ENCODE results near the gene RSPO3. TPM values are rescaled to one million over a fixed set of nuclear protein-coding genes. Genes with fewer than 3 reads are reported as not detected.

The RSPO3 gene
- total RNA-seq, 1 donor from 2014 or later, result 0.22 TPM

DNA sequence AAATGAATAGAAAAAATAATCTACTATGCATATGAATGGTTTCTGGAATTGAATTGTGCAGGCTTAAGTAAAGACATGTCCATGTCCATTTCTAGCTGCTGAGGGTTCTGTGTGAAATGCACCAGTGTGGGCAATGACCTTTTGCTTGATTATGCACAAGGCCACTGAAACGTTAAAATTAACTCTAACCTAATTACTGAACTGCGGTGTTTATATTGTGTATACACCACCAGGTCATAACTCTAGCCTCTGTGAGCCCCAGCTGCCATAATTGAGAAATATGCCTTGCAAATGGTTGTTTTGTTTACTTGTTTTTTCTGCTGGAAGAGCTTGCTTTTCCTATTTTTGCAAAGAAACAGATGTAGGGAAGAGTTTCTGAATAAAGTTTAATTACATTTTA lies 46.1 kb downstream of the RSPO3 start:
- no peak for DNase-seq (ENCODE audit: low spot score)
- Mint-ChIP-seq H3K4me1 (ENCODE audit: low read depth) (peaks cover 12% of the 10 kb centered on the region), H3K36me3 (ENCODE audit: low read depth) (no peaks in the 10 kb centered on the region), H3K4me3 (ENCODE audit: unreplicated experiment) (no peak overlapping the region), H3K27ac (ENCODE audit: unreplicated experiment) (no peak overlapping the region), H3K27me3 (ENCODE audit: low read depth) (peaks cover 8% of the 10 kb centered on the region), H3K9me3 (ENCODE audit: low read depth) (peaks cover 7% of the 10 kb centered on the region)
- TF ChIP-seq CTCF (IDR thresholded peaks at IDR 0.05), result no peak

DNA sequence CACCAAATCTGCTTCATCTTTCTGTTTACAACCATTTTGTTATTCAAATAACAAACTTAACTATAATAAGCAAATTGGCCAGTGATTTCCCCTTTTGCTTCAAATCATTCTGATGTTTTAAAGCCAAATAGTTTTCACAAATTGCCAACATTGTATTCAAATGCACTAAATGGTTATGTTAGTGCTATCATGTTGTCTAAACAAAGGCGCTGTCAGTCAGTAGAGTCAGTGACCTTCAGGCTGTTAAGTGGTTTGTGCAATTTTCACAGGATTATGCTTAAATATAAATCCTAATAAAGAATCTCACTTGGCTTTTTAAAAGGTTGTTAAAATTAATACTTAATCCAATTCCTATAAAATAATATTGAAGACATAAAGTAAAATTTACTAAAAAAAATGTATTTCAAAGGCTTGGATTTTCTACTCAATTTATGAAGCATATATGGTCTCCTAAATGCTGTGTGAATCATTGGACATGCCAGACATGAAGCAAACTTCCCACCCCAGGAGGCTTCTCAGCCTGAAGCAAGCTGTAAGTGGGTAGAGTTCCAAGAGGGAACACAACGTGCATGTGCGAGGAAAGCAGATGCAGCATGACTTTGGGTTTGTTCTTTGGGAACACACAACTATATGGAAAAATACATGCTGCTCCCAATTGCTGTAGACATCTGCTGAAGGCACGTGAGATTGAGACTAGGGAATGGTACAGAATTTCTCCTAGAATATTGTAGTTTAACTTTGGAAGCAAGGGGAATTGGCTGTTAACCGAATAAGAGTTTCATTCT lies 54.9 kb downstream of the RSPO3 start:
- Mint-ChIP-seq H3K36me3 (ENCODE audit: low read depth) (no peaks in the 10 kb centered on the region), H3K27ac (ENCODE audit: unreplicated experiment) (no peak overlapping the region), H3K4me3 (ENCODE audit: unreplicated experiment) (no peak overlapping the region), H3K4me1 (ENCODE audit: low read depth) (peaks cover 22% of the 10 kb centered on the region), H3K9me3 (ENCODE audit: low read depth) (peaks cover 7% of the 10 kb centered on the region), H3K27me3 (ENCODE audit: low read depth) (no peaks in the 10 kb centered on the region)
- TF ChIP-seq CTCF (IDR thresholded peaks at IDR 0.05), result no peak
- no peak for DNase-seq (ENCODE audit: low spot score)

DNA sequence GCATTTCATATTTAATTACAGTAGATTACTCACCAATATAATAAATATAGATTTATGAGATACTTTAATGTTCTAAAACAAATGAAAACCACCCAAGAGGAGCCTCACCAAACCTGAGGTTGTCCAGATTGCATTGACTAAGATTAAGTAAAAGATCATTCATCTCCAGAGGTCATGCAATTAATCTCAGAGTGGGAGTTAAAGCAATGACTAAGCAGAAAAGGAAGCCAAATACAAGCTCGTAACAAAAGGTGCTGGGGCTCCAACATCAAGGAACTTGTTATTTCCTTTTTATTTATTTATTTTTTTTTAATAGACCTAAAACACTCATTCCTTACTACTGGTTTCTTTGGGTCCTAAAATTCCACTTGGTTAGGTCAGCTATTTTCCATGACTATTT lies 57.7 kb downstream of the RSPO3 start:
- H3K27ac Mint-ChIP-seq (ENCODE audit: unreplicated experiment), result no peak overlapping the region
- no peak for DNase-seq (ENCODE audit: low spot score)

DNA sequence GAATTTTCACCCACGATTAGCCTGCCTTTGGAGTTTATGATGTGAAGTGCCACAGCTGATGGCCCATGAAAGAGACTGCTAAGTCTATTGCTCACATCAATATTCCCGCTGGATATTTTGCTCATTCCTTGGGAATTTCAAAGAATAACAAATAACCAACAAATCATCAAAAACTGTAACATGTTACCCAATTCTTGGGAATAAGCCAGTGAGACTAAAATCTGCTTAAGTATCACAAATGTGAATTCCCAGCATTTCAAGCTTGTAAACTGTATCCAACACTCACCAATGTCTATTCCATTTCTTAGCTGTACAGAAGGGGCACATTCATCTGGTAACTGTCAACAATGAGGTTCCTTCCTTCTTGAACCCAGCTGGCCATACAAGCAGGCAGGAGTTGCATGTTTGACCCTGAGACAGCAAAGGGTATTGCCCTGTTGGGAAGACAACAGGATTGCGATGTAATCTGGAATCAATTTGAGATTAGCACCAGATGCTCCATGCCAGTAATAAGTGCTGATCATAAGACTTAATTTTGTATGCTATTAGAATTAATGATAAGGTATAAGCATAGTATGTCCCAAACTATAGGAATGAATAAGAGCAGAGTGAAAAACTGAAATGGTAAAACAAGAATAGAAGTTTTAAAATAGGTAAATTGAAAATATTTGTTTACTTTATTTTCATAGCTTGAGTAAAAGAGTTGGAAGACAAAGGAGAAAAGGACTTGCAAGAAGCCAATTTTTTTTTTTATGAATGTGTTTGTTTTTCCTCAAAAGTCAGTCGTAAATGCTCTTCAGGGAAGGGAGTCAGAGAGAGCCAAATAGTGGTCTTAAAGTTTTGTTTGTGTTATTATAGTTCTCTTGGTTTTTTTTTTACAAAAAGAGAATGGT lies 58.8 kb downstream of the RSPO3 start:
- H3K4me1 Mint-ChIP-seq (ENCODE audit: low read depth), result peaks cover 37% of the 10 kb centered on the region
- peak overlapping the region; percentile 46 for H3K27ac Mint-ChIP-seq (ENCODE audit: unreplicated experiment)
- H3K4me3 Mint-ChIP-seq (ENCODE audit: unreplicated experiment), result no peak overlapping the region
- no peak for TF ChIP-seq CTCF (IDR thresholded peaks at IDR 0.05)
- H3K27me3 Mint-ChIP-seq (ENCODE audit: low read depth), result no peaks in the 10 kb centered on the region
- H3K9me3 Mint-ChIP-seq (ENCODE audit: low read depth), result peaks cover 4% of the 10 kb centered on the region
- no peaks in the 10 kb centered on the region for H3K36me3 Mint-ChIP-seq (ENCODE audit: low read depth)
- DNase-seq (ENCODE audit: low spot score), result no peak

More for the DNA sequence above, 57.7 kb downstream of the RSPO3 start:
- no peak overlapping the region for H3K4me3 Mint-ChIP-seq (ENCODE audit: unreplicated experiment)
- H3K36me3 Mint-ChIP-seq (ENCODE audit: low read depth), result no peaks in the 10 kb centered on the region
- H3K4me1 Mint-ChIP-seq (ENCODE audit: low read depth), result peaks cover 42% of the 10 kb centered on the region
- no peaks in the 10 kb centered on the region for H3K27me3 Mint-ChIP-seq (ENCODE audit: low read depth)
- no peaks in the 10 kb centered on the region for H3K9me3 Mint-ChIP-seq (ENCODE audit: low read depth)
- TF ChIP-seq CTCF (IDR thresholded peaks at IDR 0.05), result no peak

DNA sequence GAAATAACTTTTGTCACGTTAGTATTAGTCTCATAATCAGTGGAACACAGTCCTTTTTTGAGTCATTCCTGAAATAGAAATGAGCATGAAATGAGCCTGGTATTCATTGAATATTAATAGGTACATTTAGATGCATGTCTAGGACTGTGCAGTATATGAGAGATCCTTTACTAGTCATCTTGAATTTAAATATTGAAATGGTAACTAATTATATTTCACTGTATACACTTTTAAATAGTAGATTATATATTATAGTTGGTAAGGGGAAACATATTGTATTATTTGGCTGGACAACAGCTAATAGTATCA lies 59.4 kb downstream of the RSPO3 start:
- DNase-seq (ENCODE audit: low spot score), result no peak
- Mint-ChIP-seq H3K4me3 (ENCODE audit: unreplicated experiment) (no peak overlapping the region), H3K9me3 (ENCODE audit: low read depth) (peaks cover 4% of the 10 kb centered on the region), H3K36me3 (ENCODE audit: low read depth) (no peaks in the 10 kb centered on the region), H3K27me3 (ENCODE audit: low read depth) (no peaks in the 10 kb centered on the region), H3K27ac (ENCODE audit: unreplicated experiment) (no peak overlapping the region), H3K4me1 (ENCODE audit: low read depth) (peaks cover 41% of the 10 kb centered on the region)
- no peak for TF ChIP-seq CTCF (IDR thresholded peaks at IDR 0.05)

Measured in chondrocyte (in vitro differentiated cells).